IPS-NIHi7 (cell line): Measurements from ENCODE around the gene NDEL1.
A peak's percentile ranks its signal among the peaks of the same experiment; 100 is the strongest.

Experiments used
- DNase-seq: peaks from one replicate; pipeline ENCODE4 v3.0.0; 2012; ENCODE audit warnings: mixed read lengths; ENCODE audit errors: extremely low spot score

Gene NDEL1

DNA sequence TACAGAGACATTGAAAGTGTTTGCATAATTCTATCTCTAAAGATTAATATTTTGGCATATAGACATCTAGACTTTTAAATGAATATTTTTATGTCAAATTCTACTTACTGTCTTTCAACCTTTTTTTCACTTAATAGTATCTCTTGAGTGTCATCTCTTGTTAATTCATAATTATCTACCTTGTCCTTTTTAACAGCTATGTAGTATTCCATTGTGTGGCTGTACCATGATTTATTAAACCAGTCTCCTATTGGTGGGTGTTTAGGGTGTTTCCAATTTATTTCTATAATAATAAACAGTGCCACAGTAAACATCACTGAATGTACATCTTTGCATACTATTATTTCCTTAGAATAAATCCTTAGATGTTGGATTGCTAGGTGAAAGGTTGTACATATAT is 21.7 kb upstream of the NDEL1 start:
- no peak for DNase-seq

DNA sequence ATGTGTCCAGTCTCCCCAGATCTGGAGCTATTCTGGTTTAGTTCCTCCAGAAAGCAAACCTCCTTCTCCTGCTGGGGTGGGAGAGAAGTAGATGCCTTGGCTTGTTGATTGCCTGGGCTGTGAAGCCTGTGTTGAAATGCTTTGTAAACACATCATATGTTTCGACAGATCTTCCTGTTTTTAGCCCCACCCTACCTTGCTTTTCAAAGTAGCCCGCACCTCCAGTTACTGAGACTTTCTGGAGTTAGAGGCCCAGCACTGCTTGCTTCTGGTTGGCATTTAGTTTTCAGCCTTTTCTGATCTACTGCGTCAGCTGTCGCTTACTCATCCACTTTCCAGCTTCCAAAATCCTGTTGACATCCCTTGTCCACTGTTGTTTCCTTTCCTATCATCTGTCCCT is 17.9 kb upstream of the NDEL1 start:
- DNase-seq = no peak

DNA sequence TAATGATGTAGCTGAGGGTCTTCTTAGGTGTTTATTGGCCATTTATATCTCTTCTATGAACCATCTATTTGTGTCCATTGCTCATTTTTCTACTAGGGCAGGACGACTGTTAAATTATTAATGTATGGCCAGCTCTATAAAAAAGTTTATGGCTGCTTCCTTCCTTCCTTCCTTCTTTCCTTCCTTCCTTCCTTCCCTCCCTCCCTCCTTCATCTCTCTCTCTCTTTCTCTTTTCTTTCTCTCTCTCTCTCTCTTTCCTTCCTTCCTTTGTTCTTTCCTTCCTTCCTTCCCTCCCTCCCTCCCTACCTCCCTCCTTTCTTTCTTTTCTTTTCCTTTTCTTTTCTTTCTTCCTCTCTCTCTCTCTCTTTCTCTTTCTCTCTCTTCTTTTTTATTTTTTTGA is 17.2 kb upstream of the NDEL1 start:
- DNase-seq = no peak

DNA sequence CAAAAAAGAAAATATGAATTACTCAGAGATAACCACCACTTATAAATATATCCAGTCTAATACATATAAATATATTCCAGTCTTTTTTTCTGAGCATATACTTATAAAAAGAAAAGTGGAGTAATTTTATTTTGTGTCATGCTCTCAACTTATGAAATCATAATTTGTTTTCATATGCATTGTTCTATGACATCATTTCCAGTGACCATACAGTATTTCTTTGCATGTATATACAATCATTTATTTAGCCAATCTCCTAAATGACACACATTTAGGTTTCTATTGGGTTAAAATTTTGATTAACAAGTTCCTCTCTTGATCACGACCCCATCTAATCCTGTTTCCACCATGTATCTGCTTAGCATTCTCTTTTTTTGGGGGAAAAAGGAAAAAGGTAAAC is 16.4 kb upstream of the NDEL1 start:
- no peak for DNase-seq

DNA sequence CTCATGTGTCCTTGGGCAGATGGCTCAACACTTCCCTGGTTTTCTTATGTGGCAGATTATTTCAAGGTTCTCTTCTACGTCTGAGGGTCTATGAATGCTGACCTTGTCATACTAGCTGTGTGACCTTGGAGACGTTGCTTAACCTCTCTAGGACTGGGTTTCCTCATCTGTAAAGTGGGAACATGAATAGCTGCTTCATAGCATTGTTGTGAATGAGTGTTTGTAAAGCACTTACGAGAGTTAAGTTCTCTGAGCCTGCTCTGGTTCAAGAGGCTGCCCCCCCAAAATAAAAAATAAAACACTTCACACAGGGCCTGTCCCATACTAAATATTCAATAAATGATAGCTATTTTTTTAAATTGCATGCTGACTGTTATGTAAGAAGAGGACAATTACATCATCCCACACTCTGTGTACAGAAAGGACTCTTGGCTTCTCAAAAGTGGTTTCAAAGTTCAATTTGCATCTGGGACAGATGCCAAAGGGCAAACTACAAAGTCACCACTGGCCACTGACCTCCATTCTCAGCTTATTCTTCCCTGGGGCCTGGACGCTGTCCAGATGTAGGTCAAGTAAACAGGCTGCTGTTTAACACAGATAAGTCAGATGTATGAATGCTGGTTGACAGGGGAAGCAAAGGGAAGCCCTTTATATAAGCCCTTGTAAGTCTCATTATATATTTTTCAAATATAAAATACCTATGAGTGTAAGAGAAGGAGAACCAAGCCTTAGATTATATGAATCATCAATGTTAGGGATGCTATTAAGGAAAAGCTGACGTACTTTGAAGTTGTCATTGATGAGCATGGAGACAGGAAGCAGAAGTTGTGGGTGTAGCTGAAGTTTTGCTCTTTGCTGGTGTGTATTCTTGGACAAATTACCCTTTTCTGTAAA is 15.4 kb upstream of the NDEL1 start:
- no peak for DNase-seq

DNA sequence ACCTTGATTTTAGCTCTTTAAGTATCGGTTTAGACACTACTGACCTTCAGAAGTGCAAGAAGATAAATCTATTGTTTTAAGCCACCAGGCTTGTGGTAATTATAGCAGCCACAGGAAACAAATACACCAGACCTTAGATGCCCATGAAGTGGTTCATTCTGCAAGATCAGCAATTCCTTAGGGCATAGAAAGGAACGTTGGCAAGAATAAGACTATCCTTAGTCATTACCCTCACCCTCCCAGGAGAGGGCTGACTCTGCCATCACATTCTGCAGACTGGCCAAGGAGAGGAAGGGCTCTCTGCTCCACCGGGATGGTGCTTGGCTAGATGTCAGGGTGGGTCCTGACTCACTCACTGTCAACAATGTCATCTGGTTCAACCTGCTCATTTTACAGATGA is 14.1 kb upstream of the NDEL1 start:
- no peak for DNase-seq

DNA sequence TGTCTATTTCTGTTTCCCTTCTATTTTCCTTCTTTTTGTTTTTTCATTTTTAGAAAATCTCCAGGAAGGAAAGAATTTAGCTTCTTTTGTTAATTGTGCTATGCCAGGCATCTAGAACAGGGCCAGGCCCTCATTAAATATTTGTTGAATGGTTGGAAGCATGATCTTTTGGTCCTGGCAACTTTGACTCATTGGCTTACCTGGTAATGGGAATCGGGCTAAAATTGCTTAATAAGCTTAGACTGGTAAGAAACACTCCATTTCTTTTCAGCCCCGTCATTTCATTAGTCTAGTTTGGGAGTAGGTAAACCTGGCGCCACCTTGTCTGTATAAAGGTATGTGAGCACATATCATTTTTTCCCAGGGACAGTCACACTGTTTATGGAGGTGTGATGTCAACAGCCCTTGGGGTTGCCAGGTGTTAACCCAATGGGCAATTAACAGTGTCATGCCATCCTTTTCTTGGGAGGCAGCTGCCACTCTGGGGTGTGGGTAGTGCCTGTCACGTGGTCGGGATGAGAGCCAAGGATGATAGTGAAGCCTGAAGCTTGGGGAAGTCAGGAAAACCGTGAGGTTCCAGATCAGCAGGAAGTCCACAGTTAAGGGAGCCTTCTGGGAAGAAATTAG is 9.5 kb upstream of the NDEL1 start:
- no peak for DNase-seq

DNA sequence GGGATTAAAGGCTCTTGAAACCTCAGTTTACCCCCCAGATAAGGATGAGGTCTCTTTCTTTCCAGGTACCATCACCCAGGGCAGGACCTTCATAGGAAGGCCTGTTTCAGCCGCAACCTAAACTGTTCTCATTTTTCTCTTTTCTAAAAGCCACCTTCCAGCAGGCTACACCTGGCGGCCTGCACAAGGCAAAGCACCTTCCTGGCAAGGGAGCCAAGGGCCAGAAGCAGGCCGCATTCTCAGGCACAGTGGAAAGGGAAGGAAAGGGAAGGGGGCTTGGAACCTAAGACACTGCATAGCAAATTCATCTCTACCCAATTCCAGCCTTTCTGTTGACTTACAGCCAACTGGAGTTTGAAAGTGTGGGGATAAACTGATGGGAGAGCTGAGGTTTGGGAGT is 8.9 kb upstream of the NDEL1 start:
- DNase-seq = no peak

DNA sequence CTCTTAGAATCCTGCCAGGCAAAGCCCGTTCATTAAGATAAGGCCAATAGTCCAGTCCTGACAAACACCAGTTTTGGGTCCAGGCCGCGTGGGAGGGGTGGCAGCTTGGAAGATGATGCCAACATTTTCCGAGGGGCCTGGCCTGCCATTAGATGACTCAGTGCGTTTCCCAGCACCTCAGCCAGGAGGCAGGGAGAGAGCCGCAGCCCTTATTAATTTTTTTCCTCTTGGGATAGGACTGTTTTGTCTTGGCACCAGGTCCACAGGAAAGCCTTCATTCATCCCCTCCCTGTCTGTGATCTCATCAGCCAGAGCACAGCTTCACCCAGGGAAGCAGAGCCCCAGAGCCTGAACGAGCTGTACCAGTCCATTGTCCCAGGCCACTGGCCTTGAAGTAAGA is 4.7 kb upstream of the NDEL1 start:
- no peak for DNase-seq

DNA sequence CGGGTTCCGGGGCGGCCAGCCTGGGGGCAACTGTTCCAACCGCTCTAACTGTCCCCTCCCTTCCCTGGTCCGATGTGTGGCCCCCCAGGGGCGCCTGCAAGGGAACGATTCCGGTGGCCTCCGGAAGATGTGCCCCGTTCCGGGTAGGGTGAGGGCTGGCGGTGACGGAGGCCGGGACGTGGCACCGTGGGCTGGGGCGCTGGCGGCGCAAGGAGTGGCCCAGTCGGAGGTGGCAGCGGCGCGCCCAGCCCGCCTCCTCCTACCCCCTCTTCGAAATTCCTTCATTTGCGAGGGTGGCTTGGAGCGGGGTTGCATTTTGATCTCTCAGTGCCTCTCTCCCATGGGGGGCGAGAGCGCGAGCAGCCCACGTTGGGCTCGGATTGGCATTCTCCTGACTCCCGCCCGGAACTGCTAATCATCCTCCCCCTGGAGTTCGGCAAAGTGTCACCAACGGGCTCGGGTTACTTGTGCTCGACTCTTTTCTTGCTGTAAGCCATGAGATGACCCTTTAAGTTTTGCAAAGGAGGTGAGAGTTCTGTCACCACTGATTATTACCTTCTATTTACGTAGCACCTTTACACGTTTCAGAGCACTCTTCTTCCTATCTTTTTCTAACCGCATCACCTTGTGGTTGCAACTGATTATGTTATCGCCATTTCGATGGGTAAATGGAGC is 622 bp downstream of the NDEL1 start:
- peak; percentile 69 for DNase-seq

DNA sequence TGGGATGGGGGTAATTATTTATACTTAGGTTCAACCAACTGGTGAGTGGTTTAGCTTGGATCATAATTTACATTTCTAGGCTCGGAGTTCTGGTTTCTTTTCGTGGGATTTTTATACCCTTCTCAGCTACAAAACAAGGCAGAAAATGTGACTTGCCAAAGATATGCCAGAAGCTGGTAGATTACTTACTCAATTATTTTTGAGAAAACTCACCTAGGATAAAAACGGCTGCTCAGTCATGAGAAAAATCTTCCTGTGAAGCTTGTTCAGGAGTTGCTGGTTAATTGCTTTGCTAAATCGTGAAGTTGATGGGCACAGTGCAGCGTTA is 1.1 kb downstream of the NDEL1 start:
- DNase-seq = no peak

DNA sequence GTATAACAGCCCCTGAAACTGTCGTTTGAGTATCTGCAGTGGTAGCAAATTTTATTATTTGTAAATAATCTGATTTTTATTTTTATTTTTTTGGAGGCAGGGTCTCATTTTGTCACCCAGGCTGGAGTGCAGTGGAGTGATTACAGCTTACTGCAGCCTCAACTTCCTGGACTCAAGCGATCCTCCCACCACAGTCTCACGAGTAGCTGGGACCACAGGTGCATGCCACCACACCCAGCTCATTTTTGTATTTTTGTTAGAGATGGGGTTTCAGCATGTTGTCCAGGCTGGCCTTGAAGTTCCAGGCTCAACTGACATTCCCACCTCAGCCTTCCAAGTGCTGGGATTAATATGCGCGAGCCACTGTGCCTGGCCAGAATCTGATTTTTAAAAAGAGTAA is 2.8 kb downstream of the NDEL1 start:
- DNase-seq = no peak

DNA sequence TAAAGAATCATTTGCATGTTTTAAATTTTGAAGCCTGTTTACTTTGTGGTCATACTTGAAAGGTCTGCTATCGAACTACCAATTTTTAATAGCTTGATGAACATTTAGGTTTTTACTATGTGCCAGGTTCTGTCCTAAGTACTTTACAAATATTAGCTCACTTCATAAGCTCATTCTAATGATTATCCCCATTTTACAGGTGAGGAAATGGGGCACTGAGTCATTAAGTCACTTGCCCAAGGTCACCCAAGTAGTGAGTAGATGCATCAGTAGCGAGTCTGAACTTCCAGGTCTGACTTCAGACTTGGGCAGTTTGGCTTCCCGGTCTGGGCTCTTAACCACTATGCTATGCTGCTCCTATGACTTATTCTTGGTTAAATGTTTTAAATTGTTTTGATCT is 4.0 kb downstream of the NDEL1 start:
- DNase-seq = no peak

DNA sequence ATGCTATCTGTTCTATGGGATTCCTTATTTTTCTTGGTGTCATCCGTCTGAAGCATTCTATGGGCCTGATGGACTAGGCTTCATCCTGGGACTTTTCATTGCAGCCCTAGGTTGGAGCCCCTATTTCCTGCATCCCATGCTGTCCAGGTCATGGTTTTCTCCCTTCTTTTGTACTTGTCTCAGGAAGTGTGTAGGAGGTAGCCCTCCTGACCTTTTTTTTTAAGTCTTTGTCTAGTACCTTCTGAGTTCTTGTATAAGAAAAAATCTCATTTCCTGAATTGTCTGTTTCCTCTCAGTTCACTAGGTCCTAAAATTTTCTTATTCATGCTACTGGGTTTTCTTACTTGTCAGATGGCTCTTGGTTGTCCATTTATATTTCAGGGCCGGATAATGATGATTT is 6.0 kb downstream of the NDEL1 start:
- DNase-seq = no peak

DNA sequence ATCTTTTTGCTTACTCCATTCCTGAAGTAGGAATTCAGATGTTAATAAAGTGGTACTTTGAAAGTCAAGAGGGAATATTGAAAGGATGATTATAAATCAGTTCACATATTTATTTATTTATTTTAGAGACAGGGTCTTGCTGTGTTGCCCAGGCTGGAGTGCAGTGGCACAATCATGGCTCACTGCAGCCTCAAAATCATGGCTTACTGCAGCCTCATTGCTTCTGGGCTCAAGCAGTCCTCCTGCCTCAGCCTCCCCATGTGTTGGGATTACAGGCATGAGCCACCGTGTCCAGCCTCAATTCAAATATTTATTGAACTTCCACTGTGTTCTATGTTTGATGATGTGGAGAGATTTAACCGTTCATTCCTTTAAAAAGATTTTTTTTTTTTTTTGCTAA is 6.6 kb downstream of the NDEL1 start:
- no peak for DNase-seq

DNA sequence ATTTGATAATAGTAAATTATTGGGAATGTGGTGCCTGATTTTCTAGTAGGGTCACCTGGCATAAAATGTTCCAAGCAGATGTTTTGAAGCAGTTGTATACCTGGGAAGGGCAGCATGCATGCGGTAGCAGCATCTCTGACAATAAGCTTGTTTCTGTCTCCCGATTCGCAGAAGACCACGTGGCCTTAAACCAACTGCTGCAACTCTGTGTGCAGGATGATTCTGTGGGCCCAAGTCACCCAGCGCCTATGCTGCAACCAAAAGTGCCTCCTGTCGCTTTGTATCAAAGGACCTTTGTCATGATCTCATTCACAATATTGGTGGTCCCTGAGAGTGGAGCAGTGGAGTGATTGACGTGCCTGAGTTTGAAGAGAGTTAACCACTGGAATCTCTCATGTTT is 8.1 kb downstream of the NDEL1 start:
- DNase-seq = no peak

DNA sequence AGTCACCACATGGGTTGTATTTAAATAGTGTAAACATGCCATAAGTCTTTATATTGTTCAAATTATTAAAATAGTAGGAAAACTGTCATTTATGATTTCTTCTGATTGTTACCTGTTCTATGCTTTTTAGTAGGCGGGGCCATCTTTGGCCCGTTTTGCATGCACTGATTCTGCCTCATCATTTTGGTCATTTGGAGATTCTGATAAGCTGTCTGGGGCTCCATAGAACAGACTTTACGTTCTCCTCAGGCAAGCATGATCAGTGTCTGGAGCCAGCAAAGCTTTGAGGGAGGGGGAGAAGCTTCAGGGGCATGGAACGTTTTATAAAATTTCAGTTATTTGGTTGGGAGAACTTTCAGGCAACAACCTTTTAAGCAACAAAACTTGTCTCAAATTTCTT is 8.8 kb downstream of the NDEL1 start:
- DNase-seq = no peak

DNA sequence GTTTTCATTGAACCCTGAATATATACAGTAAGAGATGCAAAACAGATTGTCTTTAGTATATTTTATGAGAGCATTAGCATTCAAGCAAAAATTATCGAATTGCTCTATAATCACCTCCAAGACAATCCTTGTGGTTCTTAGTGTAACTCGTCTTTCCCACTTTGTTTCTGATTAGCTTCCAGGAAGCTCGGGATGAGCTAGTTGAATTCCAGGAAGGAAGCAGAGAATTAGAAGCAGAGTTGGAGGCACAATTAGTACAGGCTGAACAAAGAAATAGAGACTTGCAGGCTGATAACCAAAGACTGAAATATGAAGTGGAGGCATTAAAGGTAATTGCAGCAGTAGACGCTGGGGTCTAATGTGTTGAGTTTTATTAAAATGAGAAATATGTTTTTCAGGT is 9.9 kb downstream of the NDEL1 start:
- DNase-seq = no peak

DNA sequence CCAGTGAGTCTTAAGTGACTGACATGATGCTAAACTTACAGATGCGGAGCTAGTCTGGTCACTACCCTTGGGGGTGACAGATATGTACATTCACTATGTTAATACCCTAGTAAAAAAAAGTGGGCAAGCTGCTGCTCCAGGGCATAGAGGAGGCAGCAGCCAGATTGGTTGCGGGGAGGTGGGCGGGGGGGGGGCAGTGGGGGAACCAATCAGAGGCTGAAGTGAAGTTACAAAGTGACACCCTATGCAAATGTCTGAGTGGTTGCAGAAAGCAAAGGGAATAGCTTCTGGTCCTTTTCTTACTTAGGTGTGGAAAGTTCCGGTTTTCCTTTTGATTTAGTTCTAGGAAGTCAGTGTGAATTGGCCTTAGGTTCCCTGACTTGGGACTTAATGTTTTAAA is 12.1 kb downstream of the NDEL1 start:
- peak; percentile 71 for DNase-seq

DNA sequence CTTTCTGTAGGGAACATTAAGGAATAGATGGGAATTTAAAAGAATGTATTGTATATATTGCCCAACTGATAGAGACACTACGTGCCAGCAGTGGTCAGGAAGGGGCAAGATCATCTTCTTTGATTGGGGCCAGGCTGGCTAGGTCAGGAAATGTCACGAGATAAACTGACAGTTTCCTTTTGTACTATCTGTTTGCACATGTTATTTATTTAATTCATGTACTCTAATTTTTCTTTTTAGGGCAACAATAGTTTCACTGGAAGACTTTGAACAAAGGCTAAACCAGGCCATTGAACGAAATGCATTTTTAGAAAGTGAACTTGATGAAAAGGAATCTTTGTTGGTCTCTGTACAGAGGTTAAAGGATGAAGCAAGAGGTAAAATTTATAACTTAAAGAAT is 12.6 kb downstream of the NDEL1 start:
- no peak for DNase-seq

DNA sequence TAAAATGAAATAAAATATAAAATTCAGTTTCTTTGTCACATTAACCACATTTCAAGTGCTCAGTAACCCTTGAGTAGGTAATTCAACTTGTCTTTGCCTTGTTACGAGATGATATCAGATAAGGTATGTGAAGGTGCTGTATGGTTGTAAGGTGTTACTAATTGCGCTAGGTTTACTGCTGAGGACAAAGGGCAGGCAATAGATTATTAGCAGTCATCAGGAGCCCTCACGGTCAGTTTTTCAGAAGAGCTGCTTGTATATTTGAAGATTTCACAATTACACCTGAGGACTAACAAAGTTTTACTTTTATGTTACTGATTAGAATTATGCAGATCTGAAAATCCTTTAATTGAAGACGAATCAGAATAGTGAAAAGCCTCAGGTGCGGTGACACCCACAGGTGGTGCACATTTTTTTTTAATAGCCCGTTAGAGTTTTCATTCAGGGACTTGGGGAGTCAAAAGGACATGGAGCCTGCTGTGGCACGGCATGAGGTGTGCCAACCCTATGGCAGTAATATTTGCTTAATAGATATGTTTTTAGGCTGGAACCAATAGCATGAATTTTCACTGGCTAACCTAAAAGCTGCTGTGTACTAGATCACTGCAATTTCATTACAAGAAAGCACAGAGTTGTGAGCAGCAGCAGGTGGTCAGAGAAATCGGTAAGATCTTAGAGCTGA is 16.4 kb downstream of the NDEL1 start:
- DNase-seq = no peak

DNA sequence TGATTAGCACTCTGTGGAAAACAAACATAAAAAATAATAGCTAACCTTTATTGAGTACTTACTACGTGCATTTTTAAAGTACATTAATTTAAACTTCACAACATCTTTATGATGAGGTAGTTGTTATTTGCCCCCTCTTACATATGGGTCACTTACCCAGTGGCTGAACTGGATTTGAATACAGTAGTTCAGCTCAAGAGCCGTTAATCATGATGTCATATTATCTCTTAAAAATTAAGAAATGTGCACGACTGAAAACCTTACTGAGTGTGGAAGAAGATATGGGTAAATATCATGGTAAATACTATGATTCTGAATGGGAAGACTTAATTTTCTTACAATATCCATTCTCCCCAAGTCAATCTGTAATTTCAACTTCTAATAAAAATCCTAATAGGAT is 17.6 kb downstream of the NDEL1 start:
- DNase-seq = no peak
